ENCODE measurements around the gene ALG14.

The ALG14 gene

DNA sequence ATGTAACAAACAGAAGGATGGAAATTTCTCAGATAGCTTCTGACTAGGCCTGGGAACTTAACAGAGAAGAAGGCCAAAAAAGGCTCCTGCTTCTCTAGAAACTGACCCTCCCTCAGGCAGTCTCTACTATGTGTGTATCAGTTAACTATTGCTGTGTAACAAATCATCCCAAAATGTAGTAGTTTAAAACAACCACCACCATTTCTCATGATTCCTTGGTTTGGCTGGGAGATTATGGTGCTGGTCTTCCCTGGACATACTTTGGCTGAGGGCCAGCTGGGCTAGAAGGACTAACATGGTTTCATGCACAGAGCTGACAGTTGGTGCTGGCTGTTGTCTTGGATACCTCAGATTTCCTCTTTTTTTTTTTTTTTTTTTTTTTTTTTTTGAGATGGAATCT, 119.6 kb downstream of the ALG14 start:
- Histone ChIP-seq H3K27me3 (no peaks in the 10 kb centered on the region), H3K9me3 (no peaks in the 10 kb centered on the region), H3K4me1 (peaks cover 9% of the 10 kb centered on the region; the same call in 1 of the 2 replicates), H3K4me3 (ENCODE audit: low read depth, low read length) (no peak overlapping the region), H3K36me3 (no peaks in the 10 kb centered on the region)
- DNase-seq = no peak
- TF ChIP-seq, protein P1, sequence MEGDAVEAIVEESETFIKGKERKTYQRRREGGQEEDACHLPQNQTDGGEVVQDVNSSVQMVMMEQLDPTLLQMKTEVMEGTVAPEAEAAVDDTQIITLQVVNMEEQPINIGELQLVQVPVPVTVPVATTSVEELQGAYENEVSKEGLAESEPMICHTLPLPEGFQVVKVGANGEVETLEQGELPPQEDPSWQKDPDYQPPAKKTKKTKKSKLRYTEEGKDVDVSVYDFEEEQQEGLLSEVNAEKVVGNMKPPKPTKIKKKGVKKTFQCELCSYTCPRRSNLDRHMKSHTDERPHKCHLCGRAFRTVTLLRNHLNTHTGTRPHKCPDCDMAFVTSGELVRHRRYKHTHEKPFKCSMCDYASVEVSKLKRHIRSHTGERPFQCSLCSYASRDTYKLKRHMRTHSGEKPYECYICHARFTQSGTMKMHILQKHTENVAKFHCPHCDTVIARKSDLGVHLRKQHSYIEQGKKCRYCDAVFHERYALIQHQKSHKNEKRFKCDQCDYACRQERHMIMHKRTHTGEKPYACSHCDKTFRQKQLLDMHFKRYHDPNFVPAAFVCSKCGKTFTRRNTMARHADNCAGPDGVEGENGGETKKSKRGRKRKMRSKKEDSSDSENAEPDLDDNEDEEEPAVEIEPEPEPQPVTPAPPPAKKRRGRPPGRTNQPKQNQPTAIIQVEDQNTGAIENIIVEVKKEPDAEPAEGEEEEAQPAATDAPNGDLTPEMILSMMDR (IDR thresholded peaks at IDR 0.05; ENCODE audit: low read depth, low read length) = no peak

DNA sequence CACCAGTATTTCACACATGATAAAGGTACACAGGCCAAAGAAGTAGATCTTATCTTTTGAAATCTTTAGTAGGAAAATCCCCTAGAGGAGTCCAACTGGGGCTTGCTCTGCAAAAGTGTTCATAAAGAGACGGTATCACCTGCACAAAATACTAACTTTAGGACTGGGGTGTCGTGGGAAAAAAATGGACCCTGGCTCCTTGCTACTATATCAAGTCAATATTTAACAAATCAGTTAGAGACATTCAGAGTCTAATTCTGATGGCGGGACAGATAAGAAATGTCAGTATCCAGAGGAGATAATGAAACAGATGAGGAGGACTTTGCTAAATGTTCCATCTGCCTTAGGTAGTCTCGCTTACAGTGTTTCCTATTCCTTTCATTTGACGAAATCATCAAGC, 120.2 kb downstream of the ALG14 start:
- Histone ChIP-seq H3K9me3 (no peaks in the 10 kb centered on the region), H3K4me1 (peaks cover 9% of the 10 kb centered on the region; the same call in 1 of the 2 replicates), H3K4me3 (ENCODE audit: low read depth, low read length) (no peak overlapping the region), H3K27me3 (no peaks in the 10 kb centered on the region), H3K36me3 (no peaks in the 10 kb centered on the region)
- TF ChIP-seq, protein P1 (IDR thresholded peaks at IDR 0.05; ENCODE audit: low read depth, low read length) = no peak
- DNase-seq = no peak

DNA sequence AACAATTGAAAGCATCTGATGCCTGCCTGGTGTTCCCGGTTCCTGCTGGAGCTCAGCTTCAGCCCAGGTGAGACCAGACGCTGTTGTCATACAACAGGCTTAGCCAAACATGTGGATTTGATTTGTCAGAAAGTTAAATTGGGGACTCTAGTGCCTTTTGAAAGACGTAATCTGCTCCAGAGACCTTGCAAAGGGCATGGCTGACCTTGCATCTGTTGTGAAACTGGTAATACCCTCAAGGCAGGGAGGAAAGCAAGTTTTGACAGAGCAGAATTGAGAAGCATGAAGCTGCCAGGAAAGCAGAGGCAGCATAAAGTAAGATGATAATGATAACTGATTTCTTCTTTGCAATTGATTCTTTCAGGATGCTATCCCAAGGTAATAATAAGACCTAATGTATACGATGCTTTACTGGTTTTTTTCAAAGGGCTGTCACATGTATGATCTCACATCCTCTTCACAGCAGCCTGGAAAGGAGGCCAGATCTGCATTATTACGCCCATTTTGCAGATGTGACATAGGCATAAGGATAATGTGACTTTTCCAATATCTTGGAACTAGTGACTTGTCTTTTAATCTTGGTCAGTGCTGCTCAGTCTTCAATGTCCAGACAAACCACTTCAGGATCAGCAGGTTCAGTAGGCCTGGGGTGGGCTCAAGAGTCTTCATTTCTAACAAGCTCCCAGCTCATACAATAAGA, 121.1 kb downstream of the ALG14 start:
- no peak overlapping the region for H3K4me3 ChIP-seq (ENCODE audit: low read depth, low read length)
- no peaks in the 10 kb centered on the region for H3K27me3 ChIP-seq
- no peaks in the 10 kb centered on the region for H3K9me3 ChIP-seq
- TF ChIP-seq, protein P1 (IDR thresholded peaks at IDR 0.05; ENCODE audit: low read depth, low read length) = no peak
- peaks cover 9% of the 10 kb centered on the region; the same call in 1 of the 2 replicates for H3K4me1 ChIP-seq
- no peaks in the 10 kb centered on the region for H3K36me3 ChIP-seq
- DNase-seq = peak; percentile 52

DNA sequence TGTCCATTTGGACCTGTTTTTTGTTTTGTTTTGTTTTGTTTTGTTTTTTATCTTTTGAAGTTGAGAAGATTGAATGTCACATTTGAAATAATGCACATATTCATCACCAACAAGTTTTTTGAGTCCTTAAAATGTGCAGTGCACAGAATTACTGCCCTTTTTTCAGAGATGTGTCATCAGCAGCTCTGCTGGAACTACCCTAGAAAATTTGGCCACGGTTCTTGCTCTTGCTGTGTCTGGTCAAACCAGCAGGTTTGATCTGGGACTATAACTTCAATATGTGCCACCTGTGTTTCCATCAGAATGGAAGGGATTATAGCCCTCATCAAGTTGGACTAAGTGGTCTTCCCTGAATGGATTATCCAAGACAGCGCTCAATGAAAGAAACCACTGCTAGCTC, 121.7 kb downstream of the ALG14 start:
- no peaks in the 10 kb centered on the region for H3K36me3 ChIP-seq

DNA sequence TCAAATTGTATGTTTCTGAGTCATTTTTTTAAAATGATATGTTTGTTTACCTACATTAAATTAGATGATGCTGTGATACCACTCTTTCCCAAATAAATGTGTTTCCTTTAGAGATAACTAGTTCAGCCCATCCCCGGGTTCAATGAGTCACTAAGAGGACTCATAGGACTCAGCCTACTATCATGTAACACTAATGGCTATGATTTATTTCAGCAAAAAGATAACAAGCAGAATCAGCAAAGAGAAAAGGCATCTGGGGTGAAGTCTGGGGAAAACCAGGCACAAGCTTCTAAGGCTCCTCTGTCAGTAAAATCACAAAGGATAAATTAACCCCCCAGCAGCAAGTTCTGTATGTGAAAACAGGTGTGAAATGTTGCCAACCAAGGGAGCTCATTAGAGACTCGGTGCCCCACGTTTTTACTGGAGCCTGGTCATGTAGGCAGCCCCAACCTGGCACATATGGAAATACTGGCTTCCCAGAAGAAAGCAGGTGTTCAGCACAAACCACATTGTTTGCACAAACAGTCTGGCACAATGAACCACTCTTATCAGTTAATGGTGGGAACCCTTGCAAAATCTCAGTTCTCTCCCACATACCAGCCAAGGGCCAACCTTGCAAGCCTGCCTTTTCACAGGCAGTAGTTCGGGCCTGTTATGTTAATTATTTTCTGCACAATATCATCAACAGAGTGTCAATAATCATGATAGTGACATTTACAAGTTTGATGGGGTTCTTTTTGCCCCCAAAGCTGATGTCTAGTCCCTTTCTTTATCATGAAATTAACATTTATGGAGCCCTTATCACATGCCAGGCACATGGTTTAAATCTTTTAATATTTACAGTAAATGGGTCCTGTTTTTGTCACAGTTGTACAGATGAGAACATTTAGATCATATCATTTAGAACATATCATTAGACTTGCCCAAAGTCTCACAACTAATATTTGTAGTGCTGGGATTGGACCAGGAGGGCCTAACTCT, 122.8 kb downstream of the ALG14 start:
- TF ChIP-seq, protein P1 (IDR thresholded peaks at IDR 0.05; ENCODE audit: low read depth, low read length) = no peak
- H3K27me3 ChIP-seq = no peaks in the 10 kb centered on the region
- peaks cover 9% of the 10 kb centered on the region; the same call in 1 of the 2 replicates for H3K4me1 ChIP-seq
- H3K9me3 ChIP-seq = no peaks in the 10 kb centered on the region
- H3K4me3 ChIP-seq (ENCODE audit: low read depth, low read length) = no peak overlapping the region
- H3K36me3 ChIP-seq = no peaks in the 10 kb centered on the region
- peak; percentile 59 for DNase-seq

More for the DNA sequence above, 121.7 kb downstream of the ALG14 start:
- H3K4me1 ChIP-seq = peaks cover 9% of the 10 kb centered on the region; the same call in 1 of the 2 replicates
- TF ChIP-seq, protein P1 (IDR thresholded peaks at IDR 0.05; ENCODE audit: low read depth, low read length) = no peak
- DNase-seq = no peak
- no peaks in the 10 kb centered on the region for H3K27me3 ChIP-seq
- no peaks in the 10 kb centered on the region for H3K9me3 ChIP-seq
- H3K4me3 ChIP-seq (ENCODE audit: low read depth, low read length) = no peak overlapping the region
